ENCODE measurements around the gene RFX3. TPM values are rescaled to one million over a fixed set of nuclear protein-coding genes. Genes with fewer than 3 reads are reported as not detected.

The RFX3 gene
- total RNA-seq, 2 donors from 2014 or later = 10.9 to 15.5 TPM

DNA sequence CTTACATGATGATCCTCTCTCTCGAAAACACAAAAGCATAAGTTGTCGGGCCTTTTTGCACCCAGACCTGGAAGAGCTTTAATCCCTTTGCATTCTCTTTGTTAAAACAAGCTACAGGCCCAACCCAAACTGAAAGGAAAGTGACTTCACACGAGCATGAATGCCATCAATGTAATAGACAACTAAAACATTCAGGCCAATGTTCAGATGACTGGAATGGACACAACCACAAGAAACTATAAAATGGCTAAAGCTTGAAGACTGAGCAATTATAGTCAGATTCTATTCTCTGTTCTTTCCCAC, 45.5 kb downstream of the RFX3 start:
- DNase-seq (ENCODE audit: low spot score) = no peak
- WGBS = 82% methylated on average over 3 of the region's 3 CpGs
- Histone ChIP-seq H3K27ac (no peak overlapping the region), H3K36me3 (no peaks in the 10 kb centered on the region), H3K4me3 (no peak overlapping the region), H3K27me3 (replicated peaks; ENCODE audit: insufficient read depth) (no peaks in the 10 kb centered on the region), H3K4me1 (replicated peaks) (no peaks in the 10 kb centered on the region), H3K9me3 (no peaks in the 10 kb centered on the region)
- intact Hi-C loops (cut with DNase I) = no loop called here
- TF ChIP-seq, protein P1, sequence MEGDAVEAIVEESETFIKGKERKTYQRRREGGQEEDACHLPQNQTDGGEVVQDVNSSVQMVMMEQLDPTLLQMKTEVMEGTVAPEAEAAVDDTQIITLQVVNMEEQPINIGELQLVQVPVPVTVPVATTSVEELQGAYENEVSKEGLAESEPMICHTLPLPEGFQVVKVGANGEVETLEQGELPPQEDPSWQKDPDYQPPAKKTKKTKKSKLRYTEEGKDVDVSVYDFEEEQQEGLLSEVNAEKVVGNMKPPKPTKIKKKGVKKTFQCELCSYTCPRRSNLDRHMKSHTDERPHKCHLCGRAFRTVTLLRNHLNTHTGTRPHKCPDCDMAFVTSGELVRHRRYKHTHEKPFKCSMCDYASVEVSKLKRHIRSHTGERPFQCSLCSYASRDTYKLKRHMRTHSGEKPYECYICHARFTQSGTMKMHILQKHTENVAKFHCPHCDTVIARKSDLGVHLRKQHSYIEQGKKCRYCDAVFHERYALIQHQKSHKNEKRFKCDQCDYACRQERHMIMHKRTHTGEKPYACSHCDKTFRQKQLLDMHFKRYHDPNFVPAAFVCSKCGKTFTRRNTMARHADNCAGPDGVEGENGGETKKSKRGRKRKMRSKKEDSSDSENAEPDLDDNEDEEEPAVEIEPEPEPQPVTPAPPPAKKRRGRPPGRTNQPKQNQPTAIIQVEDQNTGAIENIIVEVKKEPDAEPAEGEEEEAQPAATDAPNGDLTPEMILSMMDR (IDR thresholded peaks at IDR 0.05) = no peak
- no peak for TF ChIP-seq POLR2A (IDR thresholded peaks at IDR 0.05)
- TF ChIP-seq POLR2AphosphoS5 (IDR thresholded peaks at IDR 0.05) = no peak

DNA sequence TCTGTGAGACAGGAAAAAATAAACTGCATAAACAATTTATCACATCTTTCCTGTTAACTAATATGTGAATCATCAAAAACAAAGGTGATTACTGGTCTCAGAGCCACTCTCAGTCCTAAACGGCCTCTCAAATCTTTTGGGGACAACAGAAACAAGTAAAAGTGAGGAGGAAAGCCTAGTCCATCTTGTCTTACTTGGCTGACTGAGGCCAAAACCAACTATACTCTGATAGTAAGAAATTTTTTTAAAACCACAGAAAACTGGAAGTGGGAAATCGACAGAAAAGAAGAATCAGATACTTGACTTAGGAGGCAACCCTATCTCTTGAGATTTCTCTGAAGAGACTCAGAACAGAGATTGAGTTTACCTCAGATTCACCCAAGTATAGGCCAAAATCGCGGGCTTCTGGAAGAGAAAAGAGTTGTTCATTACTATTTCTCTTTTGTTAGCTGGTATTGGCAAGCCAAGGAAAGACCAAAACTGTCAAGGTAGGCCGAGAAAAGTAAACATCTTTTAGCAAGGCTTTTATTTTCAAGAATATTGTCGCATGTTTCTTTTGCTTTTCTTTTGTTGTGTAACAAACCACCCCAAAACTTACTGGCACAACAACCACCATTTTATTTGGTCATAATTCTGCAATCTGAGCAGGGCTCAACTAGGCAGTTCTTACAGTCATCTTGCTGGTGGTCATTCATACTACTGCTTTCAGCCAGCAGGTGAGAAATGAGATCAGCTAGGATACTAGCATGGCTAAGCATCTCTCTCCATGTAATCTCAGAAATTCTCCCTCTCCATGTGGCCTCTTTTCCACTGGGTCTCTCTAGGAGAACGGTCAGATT, 46.1 kb downstream of the RFX3 start:
- Histone ChIP-seq H3K27me3 (replicated peaks; ENCODE audit: insufficient read depth) (no peaks in the 10 kb centered on the region), H3K4me3 (no peak overlapping the region), H3K4me1 (replicated peaks) (no peaks in the 10 kb centered on the region), H3K36me3 (no peaks in the 10 kb centered on the region), H3K9me3 (no peaks in the 10 kb centered on the region), H3K27ac (no peak overlapping the region)
- 88% methylated on average over 7 of the region's 7 CpGs for WGBS
- TF ChIP-seq, protein P1 (IDR thresholded peaks at IDR 0.05) = no peak
- no peak for TF ChIP-seq POLR2AphosphoS5 (IDR thresholded peaks at IDR 0.05)
- TF ChIP-seq POLR2A (IDR thresholded peaks at IDR 0.05) = no peak
- intact Hi-C loops (cut with DNase I) = no loop called here
- DNase-seq (ENCODE audit: low spot score) = no peak

DNA sequence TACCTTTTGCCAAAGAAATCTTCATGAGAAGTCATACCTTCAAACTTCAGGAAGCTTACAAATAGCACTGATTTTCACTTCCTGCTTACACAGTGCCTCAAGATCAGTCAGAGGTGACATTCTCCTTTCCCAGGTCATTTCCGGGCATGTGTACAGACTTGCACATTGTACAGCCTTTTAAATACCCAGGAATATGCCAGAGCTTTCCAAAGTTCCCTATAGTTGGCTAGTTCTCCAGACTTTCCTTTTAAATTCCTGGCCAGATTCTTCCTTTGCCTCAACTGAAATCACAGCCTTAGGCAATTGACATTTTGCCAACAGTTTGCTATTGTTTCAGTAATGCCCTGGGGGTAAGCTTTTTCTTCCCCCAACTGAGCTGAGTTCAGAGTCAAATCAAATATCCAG, 47.2 kb downstream of the RFX3 start:
- Histone ChIP-seq H3K36me3 (no peaks in the 10 kb centered on the region), H3K27ac (no peak overlapping the region), H3K27me3 (replicated peaks; ENCODE audit: insufficient read depth) (no peaks in the 10 kb centered on the region), H3K4me3 (no peak overlapping the region), H3K9me3 (no peaks in the 10 kb centered on the region), H3K4me1 (replicated peaks) (no peaks in the 10 kb centered on the region)
- WGBS = 87% methylated on average over 1 of the region's 1 CpG
- TF ChIP-seq POLR2AphosphoS5 (IDR thresholded peaks at IDR 0.05) (no peak), POLR2A (IDR thresholded peaks at IDR 0.05) (no peak)
- TF ChIP-seq, protein P1 (IDR thresholded peaks at IDR 0.05) = no peak
- intact Hi-C loops (cut with DNase I) = no loop called here
- DNase-seq (ENCODE audit: low spot score) = no peak

DNA sequence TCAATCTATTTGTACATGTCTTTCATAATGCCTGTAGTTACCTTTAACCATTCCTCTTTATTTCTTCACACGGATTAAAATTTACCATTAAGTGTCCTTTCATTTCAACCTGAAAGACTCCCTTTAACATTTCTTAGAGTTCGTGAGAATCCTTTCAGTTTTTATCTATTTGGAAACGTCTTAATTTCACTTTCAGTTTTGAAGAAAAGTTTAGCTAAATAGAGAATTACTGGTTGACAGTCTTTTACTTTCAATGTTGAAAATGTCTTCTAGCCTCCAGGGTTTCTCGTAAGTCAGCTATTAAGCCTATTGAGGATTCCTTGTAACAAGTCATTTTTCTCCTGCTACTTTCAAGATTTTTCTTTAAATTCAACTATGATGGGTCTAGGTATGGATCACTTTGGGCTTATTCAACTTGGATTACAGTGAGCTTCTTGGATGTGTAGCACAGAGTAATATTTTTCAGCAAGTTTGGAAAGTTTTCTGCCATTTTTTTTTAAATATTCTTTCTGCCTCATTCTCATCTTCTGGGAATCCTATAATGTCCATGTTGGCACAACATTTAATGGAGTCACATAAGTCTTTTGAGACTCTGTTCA, 48.5 kb downstream of the RFX3 start:
- H3K36me3 ChIP-seq = no peaks in the 10 kb centered on the region
- no peak overlapping the region for H3K27ac ChIP-seq
- TF ChIP-seq, protein P1 (IDR thresholded peaks at IDR 0.05) = no peak
- no peak for TF ChIP-seq POLR2A (IDR thresholded peaks at IDR 0.05)
- TF ChIP-seq POLR2AphosphoS5 (IDR thresholded peaks at IDR 0.05) = no peak
- intact Hi-C loops (cut with DNase I) = no loop called here
- no peaks in the 10 kb centered on the region for H3K4me1 ChIP-seq (replicated peaks)
- no peak for DNase-seq (ENCODE audit: low spot score)
- no peaks in the 10 kb centered on the region for H3K27me3 ChIP-seq (replicated peaks; ENCODE audit: insufficient read depth)
- H3K9me3 ChIP-seq = no peaks in the 10 kb centered on the region
- no peak overlapping the region for H3K4me3 ChIP-seq
- WGBS = 90% methylated on average over 4 of the region's 4 CpGs
